HG02870 (cell line): ENCODE results near the gene PRKD2.
A peak's percentile ranks its signal among the peaks of the same experiment; 100 is the strongest.

Source experiments
- ATAC-seq: cut with Tn5 transposase; IDR thresholded peaks from one replicate; pipeline ENCODE4 v1.9.1; 2021; ENCODE audit warnings: mild to moderate bottlenecking, moderate library complexity; ENCODE audit not compliant: unreplicated experiment

PRKD2 gene

GRCh38 chr19:46665072-46665471 is 51.8 kb downstream of the PRKD2 start:
- no peak for ATAC-seq

GRCh38 chr19:46661735-46662592 is 55.0 kb downstream of the PRKD2 start:
- ATAC-seq, result no peak

GRCh38 chr19:46661020-46661731 is 55.7 kb downstream of the PRKD2 start, which contains the start of gene DACT3:
Gene DACT3 (minus strand): TSS chr19:46661182. CDS start chr19:46661064, 118 bp downstream.
- peak; percentile 90 for ATAC-seq

GRCh38 chr19:46660551-46661019 is 56.3 kb downstream of the PRKD2 start:
- no peak for ATAC-seq

- ATAC-seq, result no peak
These were observed 56.9 kb downstream of the PRKD2 start for GRCh38 chr19:46660008-46660517.

- ATAC-seq, result no peak
These were observed 57.5 kb downstream of the PRKD2 start for GRCh38 chr19:46659151-46660007.

- ATAC-seq, result no peak
These were observed 60.4 kb downstream of the PRKD2 start for GRCh38 chr19:46656541-46656940.

GRCh38 chr19:46654621-46655152 is 62.2 kb downstream of the PRKD2 start:
- ATAC-seq, result no peak

GRCh38 chr19:46650445-46650844 is 66.5 kb downstream of the PRKD2 start:
- ATAC-seq, result no peak

GRCh38 chr19:46648961-46649960 is 67.7 kb downstream of the PRKD2 start:
- ATAC-seq, result no peak

GRCh38 chr19:46648060-46648960 is 68.6 kb downstream of the PRKD2 start:
- no peak for ATAC-seq

- ATAC-seq, result no peak
These were observed 70.5 kb downstream of the PRKD2 start for GRCh38 chr19:46646402-46646801.

GRCh38 chr19:46644720-46645119 is 72.2 kb downstream of the PRKD2 start:
- no peak for ATAC-seq

GRCh38 chr19:46640656-46641055 is 76.3 kb downstream of the PRKD2 start:
- ATAC-seq, result no peak

GRCh38 chr19:46639358-46640182 is 77.3 kb downstream of the PRKD2 start:
- no peak for ATAC-seq

GRCh38 chr19:46637224-46637623 is 79.7 kb downstream of the PRKD2 start:
- no peak for ATAC-seq
